OCI-LY1 (cell line): Measurements from ENCODE around the gene ZBTB16.

Experiments used
- H2AFZ ChIP-seq: fragments of 200-600 bp; sonication (generic), shearing (Covaris generic); 2 replicates; pipeline ENCODE4 v1.6.0; 2014; ENCODE audit warnings: antibody characterized with exemption, mild to moderate bottlenecking, low read length
- H3F3A ChIP-seq: fragments of 200-600 bp; sonication (generic), shearing (Covaris generic); 2 replicates; pipeline ENCODE4 v1.6.0; 2014; ENCODE audit warnings: mild to moderate bottlenecking, antibody characterized with exemption, low read length, moderate library complexity; ENCODE audit not compliant: insufficient read depth
- H3K27ac ChIP-seq: fragments of 200-600 bp; sonication (generic); 2 replicates; pipeline ENCODE4 v1.5.1; 2014; ENCODE audit warnings: low read length, mixed run types, mild to moderate bottlenecking, low read depth; ENCODE audit not compliant: poor library complexity, severe bottlenecking
- H3K27me3 ChIP-seq: fragments of 200-600 bp; sonication (generic); 2 replicates; pipeline ENCODE4 v1.6.0; 2014; ENCODE audit warnings: antibody characterized with exemption, mild to moderate bottlenecking, low read length, moderate library complexity; ENCODE audit not compliant: insufficient read depth
- H3K36me3 ChIP-seq: fragments of 200-600 bp; sonication (generic); 2 replicates; pipeline ENCODE4 v1.6.1; 2014; ENCODE audit warnings: mild to moderate bottlenecking, antibody characterized with exemption, low read length, moderate library complexity, mixed read lengths; ENCODE audit not compliant: insufficient read depth
- H3K4me1 ChIP-seq: fragments of 200-600 bp; sonication (generic); 2 replicates; pipeline ENCODE4 v1.5.1; 2014; ENCODE audit warnings: mild to moderate bottlenecking, low read length, moderate library complexity; ENCODE audit not compliant: insufficient read depth, severe bottlenecking
- H3K4me2 ChIP-seq: fragments of 200-600 bp; sonication (generic), shearing (Covaris generic); 2 replicates; pipeline ENCODE4 v1.6.1; 2014; ENCODE audit warnings: low read length
- H3K4me3 ChIP-seq: fragments of 200-600 bp; sonication (generic); 2 replicates; pipeline ENCODE4 v1.5.1; 2014; ENCODE audit warnings: low read length, low read depth, mild to moderate bottlenecking, mixed read lengths; ENCODE audit not compliant: poor library complexity, severe bottlenecking
- H3K79me2 ChIP-seq: fragments of 200-600 bp; shearing (Covaris generic); 2 replicates; pipeline ENCODE4 v1.6.1; 2016; ENCODE audit warnings: mixed run types, low read length, mixed read lengths; ENCODE audit not compliant: insufficient read depth
- H3K9ac ChIP-seq: fragments of 200-600 bp; sonication (generic), shearing (Covaris generic); 2 replicates; pipeline ENCODE4 v1.6.1; 2014; ENCODE audit warnings: mild to moderate bottlenecking, low read length, mixed read lengths
- H3K9me2 ChIP-seq: fragments of 200-600 bp; sonication (generic), shearing (Covaris generic); 2 replicates; pipeline ENCODE4 v1.6.1; 2014; ENCODE audit warnings: low read depth, mild to moderate bottlenecking, low read length, mixed read lengths
- H3K9me3 ChIP-seq: fragments of 200-600 bp; shearing (Covaris generic); 2 replicates; pipeline ENCODE4 v1.6.1; 2014; ENCODE audit warnings: low read length, mixed read lengths
- H4K20me1 ChIP-seq: fragments of 200-600 bp; sonication (generic), shearing (Covaris generic); 2 replicates; pipeline ENCODE4 v1.6.0; 2016; ENCODE audit warnings: mild to moderate bottlenecking, low read length; ENCODE audit not compliant: insufficient read depth
- EZH2 ChIP-seq: fragments of 200-600 bp; sonication (generic), shearing (Covaris generic); IDR thresholded peaks from 2 replicates; pipeline ENCODE4 v1.8.0; 2017; ENCODE audit warnings: borderline replicate concordance, mixed run types, mild to moderate bottlenecking, antibody characterized with exemption, low read length, moderate library complexity, mixed read lengths
- TF ChIP-seq, protein P1 (sequence below): fragments of 200-600 bp; sonication (generic), shearing (Covaris generic); IDR thresholded peaks from 2 replicates; pipeline ENCODE4 v1.5.1; 2017; ENCODE audit warnings: mild to moderate bottlenecking, antibody characterized with exemption, low read length, moderate library complexity, mixed read lengths

ZBTB16 gene

DNA sequence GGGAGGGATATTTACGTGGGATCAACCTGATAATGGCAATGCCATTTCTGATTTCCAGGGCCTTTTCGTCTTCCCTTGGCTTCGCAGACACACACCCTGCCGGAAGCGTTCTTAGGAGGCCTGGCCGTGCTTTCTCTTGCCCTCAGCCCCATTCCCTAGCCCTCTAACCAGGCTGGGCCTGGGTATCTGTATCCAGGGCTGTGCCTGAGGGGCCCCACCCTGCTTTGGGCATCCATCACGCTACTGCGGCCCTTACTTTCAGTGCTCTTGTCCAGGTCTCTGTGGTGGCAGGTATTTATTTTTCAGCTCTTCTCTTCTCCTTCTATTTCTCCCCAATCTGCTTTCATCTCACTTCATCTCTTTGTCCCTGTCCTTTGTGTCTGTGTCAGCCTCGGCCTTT lies 105.0 kb downstream of the ZBTB16 start:
- H3K36me3 ChIP-seq: no peaks in the 10 kb centered on the region
- no peaks in the 10 kb centered on the region for H4K20me1 ChIP-seq
- H3F3A ChIP-seq: no peaks in the 10 kb centered on the region
- no peaks in the 10 kb centered on the region for H3K9me3 ChIP-seq
- no peak overlapping the region for H3K4me2 ChIP-seq
- H3K27ac ChIP-seq: peak overlapping the region; percentile 86
- H3K4me3 ChIP-seq: no peak overlapping the region
- H3K9ac ChIP-seq: no peak overlapping the region
- H3K9me2 ChIP-seq: no peaks in the 10 kb centered on the region
- TF ChIP-seq, protein P1, sequence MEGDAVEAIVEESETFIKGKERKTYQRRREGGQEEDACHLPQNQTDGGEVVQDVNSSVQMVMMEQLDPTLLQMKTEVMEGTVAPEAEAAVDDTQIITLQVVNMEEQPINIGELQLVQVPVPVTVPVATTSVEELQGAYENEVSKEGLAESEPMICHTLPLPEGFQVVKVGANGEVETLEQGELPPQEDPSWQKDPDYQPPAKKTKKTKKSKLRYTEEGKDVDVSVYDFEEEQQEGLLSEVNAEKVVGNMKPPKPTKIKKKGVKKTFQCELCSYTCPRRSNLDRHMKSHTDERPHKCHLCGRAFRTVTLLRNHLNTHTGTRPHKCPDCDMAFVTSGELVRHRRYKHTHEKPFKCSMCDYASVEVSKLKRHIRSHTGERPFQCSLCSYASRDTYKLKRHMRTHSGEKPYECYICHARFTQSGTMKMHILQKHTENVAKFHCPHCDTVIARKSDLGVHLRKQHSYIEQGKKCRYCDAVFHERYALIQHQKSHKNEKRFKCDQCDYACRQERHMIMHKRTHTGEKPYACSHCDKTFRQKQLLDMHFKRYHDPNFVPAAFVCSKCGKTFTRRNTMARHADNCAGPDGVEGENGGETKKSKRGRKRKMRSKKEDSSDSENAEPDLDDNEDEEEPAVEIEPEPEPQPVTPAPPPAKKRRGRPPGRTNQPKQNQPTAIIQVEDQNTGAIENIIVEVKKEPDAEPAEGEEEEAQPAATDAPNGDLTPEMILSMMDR: no peak
- TF ChIP-seq EZH2: no peak
- no peaks in the 10 kb centered on the region for H3K27me3 ChIP-seq
- no peak overlapping the region for H2AFZ ChIP-seq
- H3K79me2 ChIP-seq: no peaks in the 10 kb centered on the region
- H3K4me1 ChIP-seq: peaks cover 98% of the 10 kb centered on the region

DNA sequence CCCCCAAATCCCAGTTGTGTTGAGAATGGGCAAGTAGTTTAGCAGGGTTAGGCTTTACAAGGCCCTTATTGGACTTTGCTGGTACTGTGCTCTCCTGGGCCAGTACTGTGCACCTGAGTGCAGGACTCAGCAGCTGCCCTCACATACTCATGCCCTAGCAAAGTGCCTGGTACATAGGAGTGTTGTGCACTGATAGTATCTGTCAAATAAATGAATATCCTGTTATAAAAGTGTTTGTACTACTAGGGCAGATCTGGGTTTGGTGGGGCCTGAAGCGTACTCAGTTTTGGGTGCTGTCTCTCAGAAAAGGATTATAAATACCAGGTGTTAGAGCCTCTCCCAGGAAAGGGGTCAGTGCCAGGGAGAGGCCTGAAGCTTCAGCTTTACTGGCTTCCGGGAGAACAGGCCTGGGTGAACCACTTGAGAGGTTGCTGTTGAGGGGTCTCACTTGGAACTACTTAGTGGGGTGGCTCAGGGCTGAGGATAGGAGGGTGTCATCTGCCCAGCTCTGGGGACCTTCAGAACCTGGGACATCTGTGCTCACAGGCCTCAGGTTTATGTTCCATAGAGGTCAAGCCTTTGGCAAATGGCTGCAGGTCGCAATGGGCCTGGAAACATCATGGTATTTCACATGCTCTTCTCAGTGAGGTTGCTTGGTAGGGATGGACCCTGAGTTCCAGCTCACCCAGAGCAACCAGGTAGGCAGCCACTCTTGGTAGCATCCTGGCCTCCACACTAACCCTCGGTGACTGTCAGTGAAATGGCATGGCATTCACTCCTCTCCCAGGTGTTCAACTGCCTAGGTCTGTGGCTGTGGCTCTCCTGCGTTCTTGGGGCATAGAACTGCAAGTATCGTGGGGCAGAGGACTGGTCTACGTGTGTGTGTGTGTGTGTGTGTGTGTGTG lies 106.1 kb downstream of the ZBTB16 start:
- Histone ChIP-seq H3K79me2 (no peaks in the 10 kb centered on the region), H3K4me2 (no peak overlapping the region), H3K9me2 (no peaks in the 10 kb centered on the region), H3K27ac (peak overlapping the region; percentile 86), H2AFZ (no peak overlapping the region), H3K9me3 (no peaks in the 10 kb centered on the region), H3K36me3 (no peaks in the 10 kb centered on the region), H3K4me1 (peaks cover 93% of the 10 kb centered on the region), H3K4me3 (no peak overlapping the region), H4K20me1 (no peaks in the 10 kb centered on the region), H3F3A (no peaks in the 10 kb centered on the region), H3K9ac (no peak overlapping the region; the same call in 1 of the 2 replicates), H3K27me3 (no peaks in the 10 kb centered on the region)
- TF ChIP-seq, protein P1: no peak
- no peak for TF ChIP-seq EZH2

DNA sequence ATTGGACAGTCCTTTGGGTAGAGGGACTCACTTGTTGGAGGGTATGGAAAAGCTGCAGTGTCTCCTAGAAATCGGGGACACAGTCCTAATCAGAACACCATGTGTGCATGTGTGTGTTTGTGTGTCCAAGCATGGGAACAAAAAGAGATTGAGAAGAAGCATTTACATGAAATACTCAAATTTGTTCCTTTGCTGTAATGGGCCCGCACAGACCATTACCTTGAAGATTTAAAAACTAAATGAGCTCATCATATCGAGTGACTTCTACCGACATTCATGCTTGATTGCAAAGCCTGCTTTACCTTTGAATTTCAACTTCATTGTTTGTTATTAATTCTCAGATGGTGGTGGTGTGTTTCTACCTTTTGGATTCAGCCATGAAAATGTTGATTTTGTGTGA lies 106.9 kb downstream of the ZBTB16 start:
- no peak overlapping the region for H2AFZ ChIP-seq

More for the DNA sequence above, 106.9 kb downstream of the ZBTB16 start:
- Histone ChIP-seq H3K79me2 (no peaks in the 10 kb centered on the region), H3K27me3 (no peaks in the 10 kb centered on the region), H3K9me2 (no peaks in the 10 kb centered on the region), H3K27ac (peak overlapping the region; percentile 86), H3K36me3 (no peaks in the 10 kb centered on the region), H3K9ac (peak overlapping the region; percentile 21; the same call in 1 of the 2 replicates), H3K4me1 (peaks cover 87% of the 10 kb centered on the region), H4K20me1 (no peaks in the 10 kb centered on the region), H3K9me3 (no peaks in the 10 kb centered on the region), H3K4me2 (peak overlapping the region; percentile 24; the same call in 1 of the 2 replicates), H3K4me3 (peak overlapping the region; percentile 9), H3F3A (no peaks in the 10 kb centered on the region)
- TF ChIP-seq, protein P1: no peak
- no peak for TF ChIP-seq EZH2
